Stimulated activated CD4-positive, alpha-beta T cell treated with anti-CD3 and anti-CD28 coated beads, Interleukin-2, amount 100 ng/mL, for 48 hours (primary cell): ENCODE data around the gene TCEANC2.
A peak's percentile ranks its signal among the peaks of the same experiment; 100 is the strongest.
"Not testable (repeated sequence)": the region's sequence is repeated elsewhere in the genome, so short reads cannot be mapped to it uniquely, and the experiment has no call there.

Source experiments
- DNase-seq, 2 donors: peaks; one replicate each; pipeline ENCODE4 v3.0.0-alpha.2; 2020

Gene TCEANC2

GRCh38 chr1:54052934-54053744 lies at the start of gene TCEANC2, which contains the start of gene TMEM59:
Gene TCEANC2, plus strand, starts transcription at chr1:54053608. Its CDS starts 815 bp downstream, at chr1:54054423.
Gene TMEM59, minus strand, starts transcription at chr1:54053204. Its CDS starts 16 bp downstream, at chr1:54053188.
- peak; percentile 88 to 92 for DNase-seq

- DNase-seq: not testable (repeated sequence)
Observed at GRCh38 chr1:54003750-54004480, 49.5 kb upstream of the TCEANC2 start.

GRCh38 chr1:54004481-54005049 lies 48.8 kb upstream of the TCEANC2 start:
- no peak for DNase-seq

GRCh38 chr1:54006508-54006907 lies 46.9 kb upstream of the TCEANC2 start:
- no peak for DNase-seq

- no peak for DNase-seq
Observed at GRCh38 chr1:54007613-54008012, 45.8 kb upstream of the TCEANC2 start.

GRCh38 chr1:54008876-54009275 lies 44.5 kb upstream of the TCEANC2 start:
- no peak for DNase-seq

DNA sequence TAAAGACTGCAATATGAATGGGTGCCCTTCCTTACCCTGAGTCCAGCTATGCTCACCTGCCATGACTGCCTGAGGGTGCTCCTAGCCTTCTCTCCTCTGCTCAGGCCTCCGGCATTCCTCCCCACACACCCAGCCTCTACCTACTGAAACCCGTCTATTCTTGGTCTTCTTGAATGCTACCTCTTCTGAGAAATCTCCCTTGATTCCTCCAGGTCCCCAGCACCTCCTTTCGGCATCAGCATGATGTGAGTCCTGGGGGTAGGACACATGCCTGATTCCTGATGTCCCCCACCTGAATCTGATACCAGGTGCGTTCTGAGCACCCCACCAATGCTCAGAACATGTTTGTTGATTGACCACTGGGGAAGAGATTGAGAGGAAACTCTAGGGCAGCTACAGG lies 44.0 kb upstream of the TCEANC2 start:
- DNase-seq: no peak

- no peak for DNase-seq
Observed at GRCh38 chr1:54010415-54011117, 42.8 kb upstream of the TCEANC2 start.

GRCh38 chr1:54011316-54012007 lies 41.9 kb upstream of the TCEANC2 start:
- no peak for DNase-seq

- no peak for DNase-seq
Observed at GRCh38 chr1:54012008-54012325, 41.4 kb upstream of the TCEANC2 start.

DNA sequence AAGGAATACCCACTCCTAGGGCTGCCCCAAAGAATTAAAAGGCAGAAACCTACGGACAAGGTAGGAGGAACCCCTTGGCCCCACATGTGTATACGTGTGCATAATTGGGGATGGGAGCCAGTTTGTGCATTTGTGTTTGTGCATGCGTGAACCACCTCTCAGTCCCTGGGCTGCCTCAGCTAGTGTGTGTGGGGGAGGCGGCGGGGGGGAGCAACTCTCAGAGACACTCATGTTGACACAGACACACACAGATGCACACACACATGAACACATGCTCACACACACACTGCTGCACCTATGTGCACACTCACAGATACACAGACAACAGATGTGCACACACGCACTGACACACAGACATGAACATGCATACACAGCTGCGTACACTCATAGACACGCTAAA lies 40.5 kb upstream of the TCEANC2 start:
- no peak for DNase-seq

DNA sequence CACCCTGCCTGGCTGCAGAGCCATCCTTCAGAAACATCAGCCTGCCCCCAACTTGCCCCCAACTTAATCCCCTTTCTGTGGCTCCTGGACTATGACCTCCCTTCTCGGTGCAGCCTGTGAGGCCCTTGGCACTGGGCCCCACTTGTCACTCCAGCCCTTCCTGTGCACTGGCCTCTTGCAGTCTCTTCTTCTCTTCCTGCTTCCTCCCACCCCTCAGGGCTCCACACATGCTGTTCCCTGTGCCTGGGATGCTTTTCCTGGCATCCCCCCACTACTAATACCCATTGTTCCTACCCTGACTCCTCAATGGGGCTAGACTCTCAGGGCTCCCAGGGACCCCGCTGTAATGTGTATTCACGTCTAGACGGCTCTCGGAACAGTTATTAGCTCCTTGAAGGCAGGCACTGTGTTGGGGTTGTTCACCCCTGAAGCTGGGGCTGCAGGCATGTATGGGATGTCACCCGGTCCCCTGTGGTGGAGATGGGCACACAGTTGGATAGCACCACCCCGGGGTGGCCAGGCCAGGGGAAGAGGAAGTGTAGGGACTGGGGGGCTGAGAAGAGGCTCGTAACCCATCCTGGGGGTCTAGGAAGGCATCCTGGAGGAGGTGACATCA lies 39.9 kb upstream of the TCEANC2 start:
- no peak for DNase-seq

- no peak for DNase-seq
Observed at GRCh38 chr1:54014009-54014629, 39.3 kb upstream of the TCEANC2 start.

- DNase-seq: no peak
Observed at GRCh38 chr1:54016343-54017282, 36.8 kb upstream of the TCEANC2 start.

- DNase-seq: no peak
Observed at GRCh38 chr1:54017979-54018378, 35.4 kb upstream of the TCEANC2 start, which contains the start of gene LDLRAD1. Gene LDLRAD1, minus strand, starts transcription at chr1:54018186. Its CDS starts 74 bp downstream, at chr1:54018112.

GRCh38 chr1:54018635-54019034 lies 34.8 kb upstream of the TCEANC2 start:
- DNase-seq: no peak

DNA sequence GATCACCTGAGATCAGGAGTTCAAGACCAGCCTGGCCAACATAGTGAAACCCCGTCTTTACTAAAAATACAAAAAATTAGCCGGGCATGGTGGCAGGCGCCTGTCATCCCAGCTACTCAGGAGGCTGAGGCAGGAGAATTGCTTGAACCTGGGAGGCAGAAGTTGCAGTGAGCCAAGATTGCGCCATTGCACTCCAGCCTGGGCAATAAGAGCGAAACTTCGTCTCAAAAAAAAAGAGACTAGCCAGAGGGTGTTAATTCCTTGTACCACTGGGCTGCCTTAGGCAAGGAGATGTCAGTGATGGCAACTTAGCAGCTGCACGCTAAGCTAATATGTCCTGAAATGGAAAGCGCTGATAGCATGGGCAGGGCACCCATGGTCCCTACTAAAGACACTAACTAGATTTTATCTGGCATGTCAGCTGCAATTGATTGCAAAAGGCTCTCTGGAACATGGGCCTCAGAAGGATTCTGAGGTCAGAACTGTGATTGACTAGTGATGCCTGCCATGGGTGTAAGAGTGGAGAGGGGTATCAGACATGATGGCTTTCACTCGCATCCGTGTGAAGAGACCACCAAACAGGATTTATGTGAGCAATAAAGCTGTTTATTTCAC lies 33.7 kb upstream of the TCEANC2 start:
- DNase-seq: not testable (repeated sequence)

GRCh38 chr1:54024358-54024757 lies 29.1 kb upstream of the TCEANC2 start:
- no peak for DNase-seq

DNA sequence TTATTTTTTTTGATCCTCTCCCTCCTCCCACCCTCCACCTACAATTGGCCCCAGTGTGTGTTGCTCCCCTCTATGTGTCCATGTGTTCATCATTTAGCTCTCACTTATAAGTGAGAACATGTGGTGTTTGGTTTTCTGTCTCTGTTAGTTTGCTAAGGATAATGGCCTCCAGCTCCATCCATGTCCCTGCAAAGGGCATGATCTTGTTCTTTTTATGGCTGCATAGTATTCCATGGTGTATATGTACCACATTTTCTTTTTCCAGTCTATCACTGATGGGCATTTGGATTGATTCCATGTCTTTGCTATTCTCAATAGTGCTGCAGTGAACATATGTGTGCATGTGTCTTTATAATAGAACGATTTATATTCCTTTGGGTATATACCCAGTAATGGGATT lies 28.6 kb upstream of the TCEANC2 start:
- not testable (repeated sequence) for DNase-seq

DNA sequence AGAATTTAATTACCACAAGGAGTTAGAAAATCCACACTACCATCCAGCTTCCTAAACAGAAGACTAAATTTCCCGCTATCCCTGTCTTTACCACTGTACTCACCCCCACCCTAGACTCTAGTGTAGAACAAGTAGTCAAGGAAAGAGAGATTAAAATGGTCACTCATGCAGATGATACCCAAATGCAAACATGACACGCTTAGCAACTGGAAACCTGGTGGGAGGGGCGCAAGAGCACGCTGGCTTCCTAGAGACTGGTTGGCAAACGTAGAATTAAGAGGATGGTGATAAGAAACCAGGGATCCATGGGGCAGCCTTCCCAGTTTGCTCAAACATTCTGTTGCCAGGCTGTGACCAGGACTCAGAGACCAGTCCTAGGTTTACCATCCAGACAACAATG lies 25.6 kb upstream of the TCEANC2 start:
- DNase-seq: no peak
